Cardiac muscle cell (in vitro differentiated cells and primary cell): ENCODE measurements around the gene ECHS1. TPM values are rescaled to one million over a fixed set of nuclear protein-coding genes. Genes with fewer than 3 reads are reported as not detected.

ENCODE experiments used
- DNase-seq, 2 donors: peaks; one replicate each; pipeline versions ENCODE4 v3.0.0 to v3.0.0-alpha.2; 2010 to 2017; ENCODE audit warnings: low read depth in 1 of 2, low spot score in 1 of 2
- H3K27ac ChIP-seq: fragments of 200-600 bp; sonication (generic); 2 replicates; pipeline ENCODE4 v1.5.1; 2016
- H3K27me3 ChIP-seq: fragments of 200-600 bp; sonication (generic); 2 replicates; pipeline ENCODE4 v1.6.0; 2016; ENCODE audit warnings: control low read depth
- H3K36me3 ChIP-seq: fragments of 200-600 bp; sonication (generic); 2 replicates; pipeline ENCODE4 v1.5.1; 2016; ENCODE audit warnings: control low read depth
- H3K4me1 ChIP-seq: fragments of 200-600 bp; sonication (generic); 2 replicates; pipeline ENCODE4 v1.8.1; 2017; ENCODE audit warnings: low read depth, mild to moderate bottlenecking, mixed run types
- H3K4me3 ChIP-seq: fragments of 200-600 bp; sonication (generic); 2 replicates; pipeline ENCODE4 v1.5.1; 2016; ENCODE audit warnings: mild to moderate bottlenecking
- H3K9me3 ChIP-seq: fragments of 200-600 bp; sonication (generic); 2 replicates; pipeline ENCODE4 v1.5.1; 2017; ENCODE audit warnings: low read depth, mild to moderate bottlenecking, control low read depth
- polyA plus RNA-seq: library from polyadenylated mRNA; unstranded; fragments of >200 nt; fragmentation: Nextera tagmentation; extraction: Ambion mirVana; gene quantifications from 2 replicates; pipeline ENCODE4 v1.2.1, GENCODE V29; 2016
- total RNA-seq: library from RNA; depleted of rRNA; stranded (reverse); fragments of >200 nt; gene quantifications from 2 replicates; pipeline ENCODE4 v1.2.3, GENCODE V29; 2016
- TF ChIP-seq, protein P1 (sequence below): IDR thresholded peaks from 2 replicates; pipeline ENCODE4 v1.5.1; 2012; ENCODE audit warnings: low read depth, mild to moderate bottlenecking, low read length

The ECHS1 gene
- total and polyA plus RNA-seq, 2 experiments from 2014 or later: 111 to 243 TPM

DNA sequence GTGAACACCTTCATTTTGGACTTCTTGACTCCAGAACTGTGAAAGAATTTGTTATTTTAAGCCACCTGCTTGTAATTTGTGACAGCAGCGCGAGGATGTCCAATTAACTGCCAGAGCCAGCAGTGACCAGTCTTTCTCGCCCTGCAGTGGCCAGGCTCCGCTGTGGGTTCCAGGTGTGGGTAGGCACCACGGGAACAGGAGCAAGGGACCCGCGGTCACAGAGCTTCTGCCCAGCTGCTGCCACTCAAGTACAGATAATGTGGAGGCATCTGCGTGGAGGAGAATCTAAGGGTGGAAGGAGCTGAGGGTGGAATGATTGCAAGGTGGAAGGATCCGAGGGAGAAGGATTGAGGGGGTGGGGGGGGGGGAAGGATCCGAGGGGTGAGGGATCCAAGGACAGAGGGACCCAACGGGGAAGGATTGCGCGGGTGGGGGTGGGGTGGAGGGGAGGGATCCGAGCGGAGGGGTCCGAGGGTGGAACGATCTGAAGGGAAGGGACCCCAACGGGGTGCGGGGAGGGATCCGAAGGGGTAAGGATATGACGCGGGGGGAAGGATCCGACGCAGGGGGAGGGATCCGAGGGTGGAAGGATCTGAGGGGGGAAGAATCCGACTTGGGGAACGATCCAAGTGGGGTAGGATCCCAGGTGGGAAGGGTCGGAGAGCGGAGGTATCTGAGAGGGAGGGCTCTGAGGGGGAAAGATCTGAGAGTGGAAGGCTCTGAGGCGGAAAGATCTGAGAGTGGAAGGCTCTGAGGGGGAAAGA, 40.0 kb downstream of the ECHS1 start:
- TF ChIP-seq, protein P1, sequence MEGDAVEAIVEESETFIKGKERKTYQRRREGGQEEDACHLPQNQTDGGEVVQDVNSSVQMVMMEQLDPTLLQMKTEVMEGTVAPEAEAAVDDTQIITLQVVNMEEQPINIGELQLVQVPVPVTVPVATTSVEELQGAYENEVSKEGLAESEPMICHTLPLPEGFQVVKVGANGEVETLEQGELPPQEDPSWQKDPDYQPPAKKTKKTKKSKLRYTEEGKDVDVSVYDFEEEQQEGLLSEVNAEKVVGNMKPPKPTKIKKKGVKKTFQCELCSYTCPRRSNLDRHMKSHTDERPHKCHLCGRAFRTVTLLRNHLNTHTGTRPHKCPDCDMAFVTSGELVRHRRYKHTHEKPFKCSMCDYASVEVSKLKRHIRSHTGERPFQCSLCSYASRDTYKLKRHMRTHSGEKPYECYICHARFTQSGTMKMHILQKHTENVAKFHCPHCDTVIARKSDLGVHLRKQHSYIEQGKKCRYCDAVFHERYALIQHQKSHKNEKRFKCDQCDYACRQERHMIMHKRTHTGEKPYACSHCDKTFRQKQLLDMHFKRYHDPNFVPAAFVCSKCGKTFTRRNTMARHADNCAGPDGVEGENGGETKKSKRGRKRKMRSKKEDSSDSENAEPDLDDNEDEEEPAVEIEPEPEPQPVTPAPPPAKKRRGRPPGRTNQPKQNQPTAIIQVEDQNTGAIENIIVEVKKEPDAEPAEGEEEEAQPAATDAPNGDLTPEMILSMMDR: no peak

DNA sequence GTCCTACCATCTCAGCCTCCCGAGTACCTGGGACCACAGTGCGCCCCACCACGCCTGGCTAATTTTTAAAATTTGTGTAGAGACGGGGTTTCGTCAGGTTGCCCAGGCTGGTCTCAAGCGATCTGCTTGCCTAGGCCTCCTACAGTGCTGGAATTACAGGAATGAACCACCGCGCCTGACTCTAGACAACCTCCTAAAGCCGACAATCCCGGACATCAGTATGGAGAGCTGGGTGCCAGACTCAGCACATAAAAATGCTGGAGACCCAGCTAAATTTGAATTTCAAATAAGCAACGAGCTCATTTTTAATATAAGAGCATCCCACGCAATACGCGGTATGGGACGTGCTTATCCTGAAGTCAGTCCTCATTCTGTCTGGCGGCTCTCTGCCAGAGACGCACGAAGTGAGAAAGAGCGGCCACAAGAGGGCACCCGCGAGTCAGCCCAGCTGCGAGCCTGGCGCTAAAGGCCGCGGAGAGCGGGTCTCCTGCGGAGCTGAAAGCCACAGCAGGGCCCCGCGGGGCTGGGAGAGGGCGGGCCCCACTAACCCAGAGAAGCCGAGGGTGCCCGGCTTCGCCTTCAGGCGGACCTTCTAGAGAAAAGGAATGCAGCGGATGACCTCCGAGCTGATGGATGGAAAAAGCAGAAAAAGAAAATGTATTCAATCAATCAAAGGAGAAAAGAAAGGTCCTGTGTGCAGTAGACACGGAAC, 43.5 kb downstream of the ECHS1 start:
- Histone ChIP-seq H3K27me3 (peaks cover 81% of the 10 kb centered on the region), H3K9me3 (no peaks in the 10 kb centered on the region), H3K27ac (no peak overlapping the region), H3K4me1 (peaks cover 2% of the 10 kb centered on the region), H3K36me3 (no peaks in the 10 kb centered on the region), H3K4me3 (no peak overlapping the region)
- TF ChIP-seq, protein P1: peak; percentile 95
- peak; percentile 89 to 94 for DNase-seq

More for the DNA sequence above, 40.0 kb downstream of the ECHS1 start:
- DNase-seq: no peak
- peaks cover 3% of the 10 kb centered on the region for H3K4me1 ChIP-seq
- H3K36me3 ChIP-seq: no peaks in the 10 kb centered on the region
- peaks cover 82% of the 10 kb centered on the region for H3K27me3 ChIP-seq
- H3K9me3 ChIP-seq: no peaks in the 10 kb centered on the region
- no peak overlapping the region for H3K27ac ChIP-seq
- no peak overlapping the region for H3K4me3 ChIP-seq

DNA sequence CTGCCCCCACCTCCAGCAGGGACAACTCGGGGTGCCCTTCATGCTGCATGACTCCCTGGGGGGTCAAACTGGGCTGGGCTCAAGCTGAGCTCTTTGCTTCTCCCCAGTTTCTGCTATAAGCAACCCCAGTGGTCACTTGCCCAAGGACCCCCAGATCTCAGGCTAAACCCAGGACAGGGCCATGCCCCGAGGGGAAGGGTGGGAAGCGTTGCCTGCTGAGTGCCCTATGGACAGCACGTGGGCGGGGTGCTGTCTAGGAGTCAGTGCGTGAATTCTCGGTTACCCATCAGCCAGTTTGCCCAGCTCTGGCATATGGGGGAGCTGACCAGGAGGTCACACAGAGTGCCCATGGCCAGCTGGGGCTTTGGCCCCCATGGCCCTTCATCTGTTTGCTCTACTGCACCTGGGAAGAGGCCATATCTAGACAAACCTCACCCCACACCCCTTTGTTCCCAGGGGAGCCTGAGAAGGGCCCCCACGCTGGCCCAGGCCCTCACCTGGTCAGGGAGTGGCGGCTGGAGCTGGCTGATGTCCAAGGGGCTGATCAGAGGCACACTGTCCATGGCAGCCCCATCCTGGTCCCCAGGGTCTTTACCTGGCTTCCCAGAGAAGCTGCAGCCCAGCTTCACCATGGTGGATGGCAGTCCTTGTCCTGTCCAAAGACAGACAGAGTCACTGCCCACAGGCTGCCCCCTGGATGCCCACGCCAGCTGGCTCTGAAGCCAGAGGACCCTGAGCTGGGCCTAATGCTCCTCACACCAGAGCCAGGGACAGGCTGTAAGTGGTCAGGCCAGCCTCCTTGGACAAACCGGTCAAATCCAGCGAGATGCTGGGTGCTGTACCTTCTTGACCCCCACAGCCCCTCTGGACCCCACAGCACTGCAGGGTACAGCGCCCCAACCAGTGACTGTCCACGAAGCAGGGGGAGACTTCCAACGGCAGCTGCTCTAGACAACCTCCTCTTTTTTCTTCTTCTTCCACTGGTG, 44.5 kb downstream of the ECHS1 start:
- H3K4me1 ChIP-seq: peaks cover 2% of the 10 kb centered on the region
- H3K9me3 ChIP-seq: no peaks in the 10 kb centered on the region
- no peak overlapping the region for H3K27ac ChIP-seq
- H3K36me3 ChIP-seq: no peaks in the 10 kb centered on the region
- DNase-seq: no peak
- no peak overlapping the region for H3K4me3 ChIP-seq
- TF ChIP-seq, protein P1: no peak
- H3K27me3 ChIP-seq: peaks cover 77% of the 10 kb centered on the region

DNA sequence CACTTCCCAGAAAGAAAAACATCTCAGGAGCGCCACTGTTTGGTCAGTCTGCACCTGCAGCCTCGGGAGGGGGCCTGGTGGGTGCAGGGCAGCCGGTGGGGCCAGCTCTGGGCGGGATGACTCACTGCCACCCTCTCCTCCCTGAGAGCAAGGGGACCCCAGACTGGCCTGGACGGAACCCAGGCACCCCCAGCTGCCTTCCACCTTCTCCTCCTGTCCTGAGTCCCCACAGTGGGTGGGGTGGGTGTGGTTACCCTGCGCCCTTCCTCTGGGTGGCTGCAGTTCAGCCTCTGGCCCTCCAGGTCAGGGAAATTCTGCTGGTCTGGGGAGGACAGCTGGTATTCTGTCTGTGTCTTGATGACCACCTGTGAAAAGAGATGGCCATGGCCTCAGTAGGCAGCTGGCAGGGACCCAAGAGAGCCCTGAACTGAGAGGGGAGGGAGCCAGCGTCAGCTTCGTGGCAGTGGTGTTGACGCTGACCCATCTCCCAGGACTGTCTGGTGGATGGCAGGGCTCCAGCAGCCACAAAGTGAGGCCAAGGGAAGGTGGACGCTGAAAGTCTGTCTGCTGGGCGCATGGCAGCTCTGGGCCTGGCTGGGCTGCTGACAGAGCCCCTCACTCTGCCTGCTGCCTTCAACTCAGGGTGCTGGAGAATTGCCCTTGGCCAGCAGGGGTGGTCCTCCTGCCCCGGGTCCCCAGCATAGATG, 45.4 kb downstream of the ECHS1 start:
- H3K27me3 ChIP-seq: peaks cover 71% of the 10 kb centered on the region
- DNase-seq: no peak

More for the DNA sequence above, 45.4 kb downstream of the ECHS1 start:
- no peak overlapping the region for H3K27ac ChIP-seq
- H3K4me3 ChIP-seq: no peak overlapping the region
- peaks cover 2% of the 10 kb centered on the region for H3K4me1 ChIP-seq
- H3K36me3 ChIP-seq: no peaks in the 10 kb centered on the region
- no peaks in the 10 kb centered on the region for H3K9me3 ChIP-seq
- TF ChIP-seq, protein P1: no peak
